ENCODE results near the gene GRK2. TPM values are rescaled to one million over a fixed set of nuclear protein-coding genes. Genes with fewer than 3 reads are reported as not detected.

GRK2 gene
- total and polyA plus RNA-seq, 9 of the 15 experiments (the other 6 are each of a cell fraction or from before 2014, with no cell fraction given): 0.24 to 95.8 (median 56.5) TPM

GRCh38 chr11:67277231-67277961 is 11.1 kb downstream of the GRK2 start (continued):
- peak; percentile 31; the same call in 1 of the 2 replicates for TF ChIP-seq MXI1 (IDR thresholded peaks at IDR 0.05; ENCODE audit: low read depth, low read length)
- TF ChIP-seq NUFIP1 (IDR thresholded peaks at IDR 0.05; ENCODE audit: partially characterized antibody): no peak
- TF ChIP-seq ZBTB11 (CRISPR knock-in tag; IDR thresholded peaks at IDR 0.05): peak in 1 of 3 experiments; percentile 79; a peak in 1 of 6 replicates
- TF ChIP-seq ZNF764 (CRISPR knock-in tag; IDR thresholded peaks at IDR 0.05; ENCODE audit: low read depth): 0 out of 2 replicates have a peak, but pooled peaks have one; percentile 21
- TF ChIP-seq NR2C2 (CRISPR knock-in tag; IDR thresholded peaks at IDR 0.05): no peak; the same call in 1 of the 2 replicates
- TF ChIP-seq NR2C2 (tag; IDR thresholded peaks at IDR 0.05): peak; percentile 78
- no peak for TF ChIP-seq FOXK1 (CRISPR knock-in tag; IDR thresholded peaks at IDR 0.05; ENCODE audit: borderline replicate concordance)
- peak; percentile 84; the same call in 1 of the 2 replicates for TF ChIP-seq ZNF592 (IDR thresholded peaks at IDR 0.05)
- peak; percentile 48 for TF ChIP-seq ELF1 (tag; IDR thresholded peaks at IDR 0.05)
- TF ChIP-seq MBD2 (IDR thresholded peaks at IDR 0.05; ENCODE audit: borderline replicate concordance, low read depth): peak; percentile 49; the same call in 1 of the 2 replicates
- TF ChIP-seq SFPQ (IDR thresholded peaks at IDR 0.05; ENCODE audit: low read depth, low read length): no peak
- TF ChIP-seq ZNF12 (CRISPR knock-in tag; IDR thresholded peaks at IDR 0.05): 0 out of 2 replicates have a peak, but pooled peaks have one; percentile 25
- 0 out of 2 replicates have a peak, but pooled peaks have one; percentile 2 for TF ChIP-seq TCF3 (CRISPR knock-in tag; IDR thresholded peaks at IDR 0.05)
- TF ChIP-seq SOX6 (IDR thresholded peaks at IDR 0.05): 0 out of 2 replicates have a peak, but pooled peaks have one; percentile 18
- 0 out of 2 replicates have a peak, but pooled peaks have one; percentile 70 for TF ChIP-seq ZNF561 (CRISPR knock-in tag; conservative IDR thresholded peaks at IDR 0.05)

Data from K562 (cell line).